GM12864 (cell line): ENCODE data around the gene NIT1.
A peak's percentile ranks its signal among the peaks of the same experiment; 100 is the strongest.

Experiments
- DNase-seq: peaks from one replicate; pipeline ENCODE4 v3.0.0-alpha.2; 2011; ENCODE audit warnings: low read depth
- H3K4me3 ChIP-seq: 2 replicates; pipeline ENCODE4 v1.5.1; 2011; ENCODE audit warnings: mild to moderate bottlenecking, low read depth, low read length, control low read depth
- TF ChIP-seq, protein P1 (sequence below): IDR thresholded peaks from 2 replicates; pipeline ENCODE4 v1.5.1; 2011; ENCODE audit warnings: low read depth, mild to moderate bottlenecking, moderate library complexity, low read length, control low read depth, inconsistent platforms; ENCODE audit errors: missing control alignments

Gene NIT1

DNA sequence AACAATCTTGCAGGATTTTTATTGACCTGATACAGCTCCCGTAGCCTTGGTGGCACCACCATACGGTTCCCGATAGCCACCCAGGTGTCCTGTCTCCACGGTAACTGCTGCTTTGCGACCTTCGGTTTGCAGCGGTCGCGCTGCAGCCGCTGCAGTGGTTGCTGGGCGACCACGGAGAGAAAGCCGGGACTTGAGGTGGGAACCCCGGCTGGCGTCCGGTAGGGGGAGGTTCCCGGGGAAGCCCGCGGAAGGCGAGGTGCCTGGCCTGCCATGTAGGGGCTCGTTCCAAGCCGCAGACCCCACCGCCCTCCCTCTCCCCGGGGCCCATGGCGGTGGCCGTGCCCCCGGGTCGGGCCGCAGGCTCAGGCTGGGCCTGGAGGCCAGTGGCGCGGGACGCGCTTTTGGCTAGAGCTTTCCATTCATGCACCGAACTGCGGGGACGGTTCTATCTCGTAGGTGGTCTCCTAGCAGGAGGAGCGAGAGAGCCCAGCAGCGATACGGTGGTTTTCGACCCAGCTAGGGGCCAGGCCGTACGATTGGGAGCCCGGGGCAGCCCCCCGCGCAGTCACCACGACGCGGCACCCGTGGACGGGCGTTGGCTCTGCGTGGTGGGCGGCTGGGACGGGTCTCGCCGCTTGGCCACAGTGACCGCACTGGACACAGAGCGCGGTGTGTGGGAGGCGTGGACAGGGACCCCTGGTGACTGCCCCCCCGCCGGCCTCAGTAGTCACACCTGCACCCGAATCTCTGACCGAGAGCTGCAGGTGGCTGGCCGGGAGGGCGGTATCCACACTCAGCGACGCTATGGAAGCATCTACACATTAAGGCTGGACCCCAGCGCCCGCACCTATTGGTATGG lies 19.5 kb upstream of the NIT1 start, which contains the start of gene KLHDC9:
Gene KLHDC9 (plus strand): TSS at position 152 of the 859 bp plus-strand sequence. CDS start 175 bp downstream, at position 327.
- peak within 1 kb of the TSS; percentile 74 for H3K4me3 ChIP-seq
- peak; percentile 87 for DNase-seq
- TF ChIP-seq, protein P1, sequence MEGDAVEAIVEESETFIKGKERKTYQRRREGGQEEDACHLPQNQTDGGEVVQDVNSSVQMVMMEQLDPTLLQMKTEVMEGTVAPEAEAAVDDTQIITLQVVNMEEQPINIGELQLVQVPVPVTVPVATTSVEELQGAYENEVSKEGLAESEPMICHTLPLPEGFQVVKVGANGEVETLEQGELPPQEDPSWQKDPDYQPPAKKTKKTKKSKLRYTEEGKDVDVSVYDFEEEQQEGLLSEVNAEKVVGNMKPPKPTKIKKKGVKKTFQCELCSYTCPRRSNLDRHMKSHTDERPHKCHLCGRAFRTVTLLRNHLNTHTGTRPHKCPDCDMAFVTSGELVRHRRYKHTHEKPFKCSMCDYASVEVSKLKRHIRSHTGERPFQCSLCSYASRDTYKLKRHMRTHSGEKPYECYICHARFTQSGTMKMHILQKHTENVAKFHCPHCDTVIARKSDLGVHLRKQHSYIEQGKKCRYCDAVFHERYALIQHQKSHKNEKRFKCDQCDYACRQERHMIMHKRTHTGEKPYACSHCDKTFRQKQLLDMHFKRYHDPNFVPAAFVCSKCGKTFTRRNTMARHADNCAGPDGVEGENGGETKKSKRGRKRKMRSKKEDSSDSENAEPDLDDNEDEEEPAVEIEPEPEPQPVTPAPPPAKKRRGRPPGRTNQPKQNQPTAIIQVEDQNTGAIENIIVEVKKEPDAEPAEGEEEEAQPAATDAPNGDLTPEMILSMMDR = no peak

DNA sequence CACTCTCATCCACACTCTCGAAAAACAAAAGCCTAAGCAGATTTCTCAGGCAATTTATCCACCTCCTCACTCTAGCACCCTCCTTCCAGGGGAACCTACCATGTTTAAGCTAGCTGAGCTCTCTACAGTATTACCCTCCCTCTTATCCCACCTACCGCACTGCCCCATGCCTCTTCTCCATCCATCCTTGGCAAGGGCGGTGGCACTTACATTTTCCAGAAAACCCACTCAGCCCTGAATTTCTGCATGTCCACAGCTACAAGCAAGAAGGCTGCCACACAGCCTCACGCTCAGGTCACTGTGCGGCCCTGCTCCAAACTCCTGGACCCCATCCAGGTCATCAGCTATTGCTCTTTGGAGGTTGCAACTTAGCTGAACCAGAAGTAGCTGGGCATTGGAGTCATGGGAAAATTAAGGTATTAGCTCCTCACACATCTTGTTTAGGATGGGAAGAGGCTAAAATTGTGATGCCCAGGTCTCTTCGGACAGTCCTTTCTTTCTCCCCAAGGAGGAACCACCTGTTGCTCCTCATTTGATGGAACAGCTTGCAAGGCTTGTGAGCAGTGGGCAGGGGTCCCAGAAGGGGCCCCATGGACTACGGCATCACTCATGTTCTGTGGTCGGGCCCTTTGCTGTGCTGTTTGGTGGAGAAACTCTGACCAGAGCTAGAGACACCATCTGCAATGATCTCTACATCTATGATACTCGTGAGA lies 18.7 kb upstream of the NIT1 start:
- H3K4me3 ChIP-seq = no peak overlapping the region; the same call in 1 of the 2 replicates
- TF ChIP-seq, protein P1 = no peak
- no peak for DNase-seq

DNA sequence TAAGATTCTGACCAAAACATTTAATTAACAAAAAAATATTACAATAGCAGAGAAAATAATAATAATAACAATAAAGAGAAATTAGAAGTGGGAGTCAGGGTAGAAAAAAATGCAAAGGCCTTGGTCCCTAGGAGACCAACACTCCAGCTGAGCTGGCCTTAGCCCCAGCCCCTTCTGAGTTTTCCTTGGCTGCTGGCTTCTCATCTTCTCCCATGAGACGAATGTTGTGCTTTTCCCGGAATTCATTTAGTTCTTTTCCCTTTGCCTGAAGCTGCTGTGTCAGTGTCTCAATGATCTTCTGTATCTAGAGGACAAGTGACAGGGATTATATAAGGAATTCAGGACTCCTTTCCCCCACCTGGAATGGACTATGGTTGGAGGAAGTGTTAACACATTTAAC lies 17.3 kb upstream of the NIT1 start:
- H3K4me3 ChIP-seq = no peak overlapping the region
- DNase-seq = no peak
- TF ChIP-seq, protein P1 = no peak

DNA sequence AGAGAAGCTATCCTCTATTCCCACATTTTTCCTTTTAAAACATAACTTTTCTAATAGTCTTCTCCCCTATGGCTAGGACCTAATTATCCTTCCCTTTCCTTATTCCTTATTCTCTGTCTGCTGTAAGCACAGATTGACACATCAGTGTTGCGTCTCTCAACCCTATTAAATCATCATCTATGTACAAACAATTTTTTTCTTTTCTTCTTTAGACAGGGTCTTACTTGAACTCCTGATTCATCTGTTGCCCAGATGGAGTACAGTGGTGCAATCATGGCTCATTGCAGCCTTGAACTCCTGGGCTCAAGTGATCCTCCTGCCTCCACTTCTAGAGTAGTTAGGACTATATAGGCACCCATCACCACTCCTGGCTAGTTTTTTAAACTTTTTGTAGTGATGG lies 11.5 kb upstream of the NIT1 start:
- no peak overlapping the region for H3K4me3 ChIP-seq
- TF ChIP-seq, protein P1 = no peak

DNA sequence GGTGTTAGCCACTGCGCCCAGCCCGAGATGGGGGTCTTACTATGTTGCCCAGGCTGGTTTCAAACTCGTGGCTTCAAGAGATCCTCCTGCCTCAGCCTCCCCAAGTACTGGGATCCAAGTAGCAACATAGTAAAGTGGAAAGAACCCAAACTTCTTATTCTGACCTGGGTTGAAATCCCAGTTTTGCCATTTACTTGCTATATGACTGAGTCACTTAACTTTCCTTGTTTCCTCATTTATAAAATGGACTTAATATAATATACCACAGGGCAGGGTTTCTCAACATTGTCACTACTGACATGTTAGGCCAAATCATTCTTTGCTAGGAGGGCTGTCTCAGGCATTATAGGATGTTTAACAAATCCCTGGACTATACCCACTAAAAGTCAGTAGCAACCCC lies 6.8 kb upstream of the NIT1 start:
- DNase-seq = no peak
- TF ChIP-seq, protein P1 = no peak
- H3K4me3 ChIP-seq = no peak overlapping the region

More for the DNA sequence above, 11.5 kb upstream of the NIT1 start:
- no peak for DNase-seq

DNA sequence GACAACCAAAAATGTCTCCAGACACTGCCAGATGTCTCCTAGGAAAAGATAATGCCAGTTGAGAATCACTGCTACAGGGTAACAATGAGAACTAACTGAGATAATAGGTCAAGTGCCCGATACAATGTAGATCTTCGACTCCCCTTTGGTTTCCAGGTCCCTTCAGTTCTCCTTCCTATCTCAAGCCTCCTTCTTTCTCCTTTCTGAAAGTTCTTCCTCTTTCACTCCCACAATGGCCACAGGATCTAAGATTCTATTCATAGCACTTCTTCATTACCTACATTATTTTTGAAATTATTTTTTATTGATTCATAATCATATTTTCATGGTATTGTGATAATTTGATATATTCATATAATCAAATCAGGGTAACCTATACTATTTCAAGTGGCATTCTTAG lies 6.4 kb upstream of the NIT1 start:
- H3K4me3 ChIP-seq = no peak overlapping the region
- TF ChIP-seq, protein P1 = no peak
- DNase-seq = no peak
